ENCODE measurements around the gene DAB2.

DNA sequence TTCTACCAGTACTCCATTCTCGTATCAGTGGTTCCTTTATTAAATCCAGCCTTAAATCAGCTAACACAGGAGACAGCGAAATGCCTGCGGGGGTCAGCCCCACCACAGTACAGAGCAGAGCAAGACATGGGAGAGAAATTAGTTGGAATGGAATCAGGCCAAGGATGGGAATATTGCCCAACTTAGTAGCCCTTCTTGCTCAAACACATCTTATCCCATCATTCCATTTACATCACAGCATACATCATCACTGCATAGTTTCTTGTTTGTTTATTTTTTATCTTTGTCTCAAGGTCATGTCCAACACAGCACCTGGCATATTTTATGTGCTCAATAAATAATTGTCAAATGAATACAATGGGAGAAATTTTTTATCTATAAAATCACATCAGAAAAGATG is 34.3 kb upstream of the DAB2 start:
- no peak for TF ChIP-seq POLR2A (IDR thresholded peaks at IDR 0.05)
- TF ChIP-seq, protein P1, sequence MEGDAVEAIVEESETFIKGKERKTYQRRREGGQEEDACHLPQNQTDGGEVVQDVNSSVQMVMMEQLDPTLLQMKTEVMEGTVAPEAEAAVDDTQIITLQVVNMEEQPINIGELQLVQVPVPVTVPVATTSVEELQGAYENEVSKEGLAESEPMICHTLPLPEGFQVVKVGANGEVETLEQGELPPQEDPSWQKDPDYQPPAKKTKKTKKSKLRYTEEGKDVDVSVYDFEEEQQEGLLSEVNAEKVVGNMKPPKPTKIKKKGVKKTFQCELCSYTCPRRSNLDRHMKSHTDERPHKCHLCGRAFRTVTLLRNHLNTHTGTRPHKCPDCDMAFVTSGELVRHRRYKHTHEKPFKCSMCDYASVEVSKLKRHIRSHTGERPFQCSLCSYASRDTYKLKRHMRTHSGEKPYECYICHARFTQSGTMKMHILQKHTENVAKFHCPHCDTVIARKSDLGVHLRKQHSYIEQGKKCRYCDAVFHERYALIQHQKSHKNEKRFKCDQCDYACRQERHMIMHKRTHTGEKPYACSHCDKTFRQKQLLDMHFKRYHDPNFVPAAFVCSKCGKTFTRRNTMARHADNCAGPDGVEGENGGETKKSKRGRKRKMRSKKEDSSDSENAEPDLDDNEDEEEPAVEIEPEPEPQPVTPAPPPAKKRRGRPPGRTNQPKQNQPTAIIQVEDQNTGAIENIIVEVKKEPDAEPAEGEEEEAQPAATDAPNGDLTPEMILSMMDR (IDR thresholded peaks at IDR 0.05) = no peak

All from gastroesophageal sphincter (tissue), 3 donors.